Cardiac muscle cell (in vitro differentiated cells and primary cell): Measurements from ENCODE around the gene WSB1. TPM values are rescaled to one million over a fixed set of nuclear protein-coding genes. Genes with fewer than 3 reads are reported as not detected.

Source experiments
- DNase-seq, 2 donors: peaks; one replicate each; pipeline versions ENCODE4 v3.0.0 to v3.0.0-alpha.2; 2010 to 2017; ENCODE audit warnings: low read depth in 1 of 2, low spot score in 1 of 2
- H3K27ac ChIP-seq: fragments of 200-600 bp; sonication (generic); 2 replicates; pipeline ENCODE4 v1.5.1; 2016
- H3K27me3 ChIP-seq: fragments of 200-600 bp; sonication (generic); 2 replicates; pipeline ENCODE4 v1.6.0; 2016; ENCODE audit warnings: control low read depth
- H3K36me3 ChIP-seq: fragments of 200-600 bp; sonication (generic); 2 replicates; pipeline ENCODE4 v1.5.1; 2016; ENCODE audit warnings: control low read depth
- H3K4me1 ChIP-seq: fragments of 200-600 bp; sonication (generic); 2 replicates; pipeline ENCODE4 v1.8.1; 2017; ENCODE audit warnings: low read depth, mild to moderate bottlenecking, mixed run types
- H3K4me3 ChIP-seq: fragments of 200-600 bp; sonication (generic); 2 replicates; pipeline ENCODE4 v1.5.1; 2016; ENCODE audit warnings: mild to moderate bottlenecking
- H3K9me3 ChIP-seq: fragments of 200-600 bp; sonication (generic); 2 replicates; pipeline ENCODE4 v1.5.1; 2017; ENCODE audit warnings: low read depth, mild to moderate bottlenecking, control low read depth
- polyA plus RNA-seq: library from polyadenylated mRNA; unstranded; fragments of >200 nt; fragmentation: Nextera tagmentation; extraction: Ambion mirVana; gene quantifications from 2 replicates; pipeline ENCODE4 v1.2.1, GENCODE V29; 2016
- total RNA-seq: library from RNA; depleted of rRNA; stranded (reverse); fragments of >200 nt; gene quantifications from 2 replicates; pipeline ENCODE4 v1.2.3, GENCODE V29; 2016
- TF ChIP-seq, protein P1 (sequence below): IDR thresholded peaks from 2 replicates; pipeline ENCODE4 v1.5.1; 2012; ENCODE audit warnings: low read depth, mild to moderate bottlenecking, low read length

WSB1 gene
- total RNA-seq (197 and 471 TPM in 2 replicates), polyA plus RNA-seq (308 and 557 TPM in 2 replicates)

DNA sequence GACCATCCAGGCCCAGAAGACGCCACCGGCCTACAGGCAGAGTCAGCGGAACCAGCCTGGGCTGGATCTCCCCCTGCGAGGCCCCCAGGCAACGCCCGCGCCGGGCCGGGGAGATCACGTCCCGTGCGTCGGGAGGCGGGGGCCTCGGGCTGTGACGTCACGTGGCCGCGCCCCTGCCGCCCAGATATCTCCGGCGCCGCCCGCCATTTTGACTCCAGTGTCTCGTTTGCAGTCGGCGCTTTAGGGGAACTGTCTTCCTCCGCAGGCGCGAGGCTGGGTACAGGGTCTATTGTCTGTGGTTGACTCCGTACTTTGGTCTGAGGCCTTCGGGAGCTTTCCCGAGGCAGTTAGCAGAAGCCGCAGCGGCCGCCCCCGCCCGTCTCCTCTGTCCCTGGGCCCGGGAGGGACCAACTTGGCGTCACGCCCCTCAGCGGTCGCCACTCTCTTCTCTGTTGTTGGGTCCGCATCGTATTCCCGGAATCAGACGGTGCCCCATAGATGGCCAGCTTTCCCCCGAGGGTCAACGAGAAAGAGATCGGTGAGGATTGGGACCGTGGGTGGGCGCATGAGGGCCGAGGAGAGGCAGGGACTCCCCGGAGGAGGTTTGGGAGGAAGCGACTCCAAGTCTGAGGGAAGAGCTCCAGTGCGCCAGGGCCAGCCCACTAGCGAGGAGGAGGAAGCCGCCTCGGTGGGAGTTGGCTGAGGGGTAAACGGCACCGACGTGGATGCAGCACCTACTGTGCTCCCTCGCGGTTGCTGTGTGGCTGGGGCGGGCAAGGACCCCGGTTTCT, at the start of gene WSB1:
TSS of gene WSB1 (plus strand) at position 217 of the 791 bp plus-strand sequence. CDS start at position 499, 282 bp downstream.
- Histone ChIP-seq H3K36me3 (no peaks in the 10 kb centered on the region), H3K4me1 (peaks cover 15% of the 10 kb centered on the region), H3K27ac (peak within 1 kb of the TSS; percentile 98), H3K4me3 (peak within 1 kb of the TSS; percentile 49), H3K9me3 (no peaks in the 10 kb centered on the region), H3K27me3 (no peaks in the 10 kb centered on the region)
- TF ChIP-seq, protein P1, sequence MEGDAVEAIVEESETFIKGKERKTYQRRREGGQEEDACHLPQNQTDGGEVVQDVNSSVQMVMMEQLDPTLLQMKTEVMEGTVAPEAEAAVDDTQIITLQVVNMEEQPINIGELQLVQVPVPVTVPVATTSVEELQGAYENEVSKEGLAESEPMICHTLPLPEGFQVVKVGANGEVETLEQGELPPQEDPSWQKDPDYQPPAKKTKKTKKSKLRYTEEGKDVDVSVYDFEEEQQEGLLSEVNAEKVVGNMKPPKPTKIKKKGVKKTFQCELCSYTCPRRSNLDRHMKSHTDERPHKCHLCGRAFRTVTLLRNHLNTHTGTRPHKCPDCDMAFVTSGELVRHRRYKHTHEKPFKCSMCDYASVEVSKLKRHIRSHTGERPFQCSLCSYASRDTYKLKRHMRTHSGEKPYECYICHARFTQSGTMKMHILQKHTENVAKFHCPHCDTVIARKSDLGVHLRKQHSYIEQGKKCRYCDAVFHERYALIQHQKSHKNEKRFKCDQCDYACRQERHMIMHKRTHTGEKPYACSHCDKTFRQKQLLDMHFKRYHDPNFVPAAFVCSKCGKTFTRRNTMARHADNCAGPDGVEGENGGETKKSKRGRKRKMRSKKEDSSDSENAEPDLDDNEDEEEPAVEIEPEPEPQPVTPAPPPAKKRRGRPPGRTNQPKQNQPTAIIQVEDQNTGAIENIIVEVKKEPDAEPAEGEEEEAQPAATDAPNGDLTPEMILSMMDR, result no peak
- peak; percentile 95 to 96 for DNase-seq

DNA sequence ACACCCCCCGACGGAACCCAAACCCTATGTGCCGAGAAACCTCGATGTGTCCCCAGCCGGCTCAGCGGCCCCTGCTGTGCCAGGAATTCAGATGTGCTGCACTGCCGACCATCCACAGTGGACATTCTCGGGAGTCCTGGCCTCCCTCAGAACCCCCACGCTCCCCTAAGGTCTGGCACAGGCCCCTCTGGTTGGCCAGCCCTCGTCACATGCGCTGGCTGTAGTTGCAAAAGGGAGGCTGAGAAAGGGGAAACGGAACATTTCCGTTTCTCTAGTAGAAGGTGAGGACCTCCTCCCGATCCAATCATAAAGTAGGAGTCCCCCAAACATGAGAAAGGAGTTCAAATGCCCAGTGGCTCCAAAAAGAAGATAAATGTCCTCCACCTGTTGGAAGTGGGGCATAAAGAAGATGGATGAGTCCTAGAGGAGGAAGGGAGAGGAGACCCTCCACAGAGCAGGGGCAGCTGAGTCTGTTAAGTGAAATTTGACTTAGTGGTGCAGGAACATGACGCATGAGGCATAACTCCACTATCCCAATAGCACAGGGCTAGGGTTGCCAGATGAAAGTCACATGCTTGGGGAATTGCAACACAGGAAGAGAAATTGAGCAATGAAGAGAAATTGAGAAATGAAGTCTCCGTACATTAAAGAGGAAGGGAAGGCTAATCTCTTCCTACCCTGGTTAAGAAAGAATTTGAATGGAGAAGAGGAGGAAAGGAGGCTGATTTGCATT, 49.3 kb upstream of the WSB1 start:
- no peak overlapping the region for H3K4me3 ChIP-seq
- DNase-seq, result peak in 1 of 2 donors; percentile 99
- H3K36me3 ChIP-seq, result no peaks in the 10 kb centered on the region
- TF ChIP-seq, protein P1, result no peak
- no peaks in the 10 kb centered on the region for H3K9me3 ChIP-seq
- no peaks in the 10 kb centered on the region for H3K4me1 ChIP-seq
- no peak overlapping the region for H3K27ac ChIP-seq
- no peaks in the 10 kb centered on the region for H3K27me3 ChIP-seq

GRCh38 chr17:27245230-27245696, 48.7 kb upstream of the WSB1 start:
- peak; percentile 73 to 97 for DNase-seq
- H3K4me1 ChIP-seq, result no peaks in the 10 kb centered on the region
- TF ChIP-seq, protein P1, result peak; percentile 70
- H3K27ac ChIP-seq, result no peak overlapping the region
- H3K4me3 ChIP-seq, result no peak overlapping the region
- no peaks in the 10 kb centered on the region for H3K27me3 ChIP-seq
- no peaks in the 10 kb centered on the region for H3K9me3 ChIP-seq
- H3K36me3 ChIP-seq, result no peaks in the 10 kb centered on the region

- Histone ChIP-seq H3K4me3 (no peak overlapping the region), H3K9me3 (no peaks in the 10 kb centered on the region), H3K27ac (no peak overlapping the region), H3K36me3 (no peaks in the 10 kb centered on the region), H3K4me1 (no peaks in the 10 kb centered on the region), H3K27me3 (no peaks in the 10 kb centered on the region)
- no peak for DNase-seq
- TF ChIP-seq, protein P1, result no peak
These were observed 47.4 kb upstream of the WSB1 start for GRCh38 chr17:27246537-27246936.

DNA sequence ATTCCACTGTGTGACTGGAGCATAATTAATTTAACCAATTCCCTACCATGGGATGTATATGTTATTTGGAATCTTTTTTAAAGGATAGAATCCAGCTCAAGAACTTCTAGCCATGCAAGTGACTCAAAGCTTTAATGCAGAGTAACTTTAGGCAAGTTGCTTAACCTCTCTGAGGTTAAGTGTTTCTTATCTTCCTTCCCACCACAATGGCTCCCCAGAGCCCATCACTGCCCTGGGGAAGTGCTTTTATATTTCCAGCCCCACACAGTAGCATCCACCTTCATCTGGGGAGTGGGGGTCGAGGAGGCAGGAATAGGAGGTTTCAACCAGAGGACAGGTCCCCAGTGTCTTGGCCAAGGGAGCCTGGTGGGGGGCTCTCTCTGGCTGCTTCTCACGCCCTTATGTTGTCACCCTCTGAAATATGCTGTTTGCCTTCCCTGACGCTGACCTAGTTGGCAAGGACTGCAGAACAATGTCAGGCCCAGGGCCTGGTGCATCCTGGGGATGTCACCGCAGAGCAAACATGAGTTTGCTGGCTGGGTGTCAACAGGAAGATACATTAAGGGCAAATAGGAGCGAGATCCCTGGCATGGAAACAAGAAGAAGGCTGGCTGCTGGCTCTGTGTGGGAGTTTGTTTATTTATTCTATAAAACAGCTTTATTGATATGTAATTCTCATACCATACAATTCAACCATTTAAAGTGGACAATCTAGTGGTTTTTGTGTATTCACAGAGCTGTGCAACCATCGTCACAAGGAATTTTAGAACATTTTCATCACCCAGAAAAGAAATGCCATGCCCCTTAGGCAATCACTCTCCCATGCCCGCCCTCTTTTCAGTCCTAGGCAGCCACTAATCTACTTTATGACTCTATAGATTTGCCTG, 46.6 kb upstream of the WSB1 start:
- no peak overlapping the region for H3K27ac ChIP-seq
- DNase-seq, result peak in 1 of 2 donors; percentile 96
- H3K9me3 ChIP-seq, result no peaks in the 10 kb centered on the region

More for the DNA sequence above, 46.6 kb upstream of the WSB1 start:
- H3K4me1 ChIP-seq, result no peaks in the 10 kb centered on the region
- no peaks in the 10 kb centered on the region for H3K36me3 ChIP-seq
- H3K4me3 ChIP-seq, result no peak overlapping the region
- no peaks in the 10 kb centered on the region for H3K27me3 ChIP-seq
- TF ChIP-seq, protein P1, result no peak
